HG03460 (cell line): ENCODE results near the gene CELSR2.
A peak's percentile ranks its signal among the peaks of the same experiment; 100 is the strongest.

ENCODE experiments used
- ATAC-seq: cut with Tn5 transposase; IDR thresholded peaks from one replicate; pipeline ENCODE4 v1.9.1; 2021; ENCODE audit not compliant: unreplicated experiment

Gene CELSR2

DNA sequence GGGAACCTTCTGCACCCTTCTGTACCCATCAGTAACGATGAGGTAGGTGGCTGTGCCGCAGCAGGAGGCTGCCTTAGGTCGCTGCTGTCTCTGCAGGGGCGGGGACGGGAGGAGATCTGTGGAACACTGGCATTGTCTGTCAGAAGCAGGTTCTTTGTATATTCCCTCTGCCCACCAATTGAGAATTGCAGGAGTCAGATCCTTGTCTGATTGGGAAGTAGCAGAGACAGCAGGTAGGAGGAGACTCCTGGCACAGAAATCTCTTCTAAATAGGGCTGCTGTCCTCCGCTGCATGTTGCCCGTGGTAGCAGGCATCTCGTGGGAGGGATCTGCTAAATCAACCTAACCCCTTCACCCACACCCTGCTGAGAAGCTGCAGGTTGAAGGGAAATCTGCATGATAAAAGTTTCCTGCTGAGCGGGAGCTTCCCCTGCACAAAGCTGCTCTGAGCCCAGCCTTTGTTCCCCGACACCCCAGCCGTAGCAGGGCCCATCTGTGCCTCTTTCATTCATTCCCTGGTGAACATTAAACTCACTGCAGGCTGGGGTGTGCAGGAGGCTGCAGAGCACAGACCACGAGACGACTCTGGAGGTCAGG, 19.7 kb upstream of the CELSR2 start:
- ATAC-seq = no peak

- no peak for ATAC-seq
These were observed 18.3 kb upstream of the CELSR2 start for GRCh38 chr1:109231066-109231465.

DNA sequence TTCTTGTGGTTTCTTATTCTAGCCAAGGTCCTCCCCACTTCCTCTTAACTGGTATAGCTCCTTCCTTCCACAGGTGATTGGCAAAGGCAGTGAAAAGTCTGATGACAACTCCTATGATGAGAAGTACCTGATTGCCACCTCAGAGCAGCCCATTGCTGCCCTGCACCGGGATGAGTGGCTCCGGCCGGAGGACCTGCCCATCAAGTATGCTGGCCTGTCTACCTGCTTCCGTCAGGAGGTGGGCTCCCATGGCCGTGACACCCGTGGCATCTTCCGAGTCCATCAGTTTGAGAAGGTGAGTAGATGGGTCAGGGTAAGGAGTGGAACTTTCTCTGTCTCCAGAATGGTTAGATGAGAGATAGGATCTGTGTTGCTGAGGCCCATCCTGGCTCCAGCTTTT, 14.2 kb upstream of the CELSR2 start:
- ATAC-seq = no peak

GRCh38 chr1:109237512-109237911, 11.8 kb upstream of the CELSR2 start:
- ATAC-seq = no peak

GRCh38 chr1:109238382-109238781, 11.0 kb upstream of the CELSR2 start:
- no peak for ATAC-seq

- no peak for ATAC-seq
These were observed 10.3 kb upstream of the CELSR2 start for GRCh38 chr1:109239047-109239408.

GRCh38 chr1:109239409-109240068, 9.8 kb upstream of the CELSR2 start:
- peak; percentile 58 for ATAC-seq

- no peak for ATAC-seq
These were observed 8.9 kb upstream of the CELSR2 start for GRCh38 chr1:109240158-109241152.

- no peak for ATAC-seq
These were observed 8.0 kb upstream of the CELSR2 start for GRCh38 chr1:109241344-109241743.

DNA sequence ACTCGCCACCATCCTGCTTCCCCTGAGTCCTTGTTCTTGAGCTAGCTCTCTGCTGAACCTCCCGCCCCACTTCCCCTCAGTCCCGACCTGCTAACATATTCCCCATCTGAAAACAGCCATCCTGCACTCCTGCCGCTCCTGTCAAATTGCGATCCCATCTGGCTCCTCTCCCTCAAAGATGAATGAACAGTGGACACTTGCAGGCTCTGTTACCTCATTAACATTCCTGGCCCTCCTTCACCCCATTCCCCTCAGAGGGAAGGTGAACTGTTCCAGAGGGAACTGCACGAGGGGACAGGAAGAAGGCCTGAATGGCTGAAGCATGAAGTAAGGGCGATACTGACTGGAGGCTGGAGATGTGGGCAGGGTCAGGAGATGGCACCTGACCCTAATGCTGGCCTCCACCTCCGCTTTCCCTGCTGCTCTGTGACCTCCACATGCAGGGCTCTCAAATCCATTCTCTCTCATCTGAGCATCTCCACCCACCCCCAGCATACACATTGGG, 7.4 kb upstream of the CELSR2 start:
- no peak for ATAC-seq

GRCh38 chr1:109242387-109242786, 7.0 kb upstream of the CELSR2 start:
- ATAC-seq = no peak

DNA sequence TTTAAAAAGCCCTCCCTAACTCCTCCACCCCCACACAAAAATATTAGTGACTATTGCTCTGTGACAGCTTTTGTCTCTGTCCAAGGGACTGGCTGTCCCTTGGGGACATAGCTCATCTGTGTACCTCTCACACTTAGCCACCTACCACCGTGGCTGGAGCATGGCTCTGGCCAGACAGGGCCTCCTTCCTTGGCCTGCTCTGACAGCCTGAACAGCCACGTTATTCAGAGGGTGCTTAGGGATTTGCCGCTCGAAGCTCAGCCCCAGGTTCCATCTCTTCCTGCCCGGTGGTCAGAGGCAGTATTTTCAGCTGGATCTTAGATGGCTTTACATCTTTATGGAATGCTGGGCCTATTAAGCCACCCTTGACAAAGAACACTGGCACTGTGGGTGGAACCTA, 6.1 kb upstream of the CELSR2 start:
- ATAC-seq = no peak

- ATAC-seq = no peak
These were observed 5.3 kb upstream of the CELSR2 start for GRCh38 chr1:109243860-109244552.

GRCh38 chr1:109246141-109246551, 3.2 kb upstream of the CELSR2 start:
- no peak for ATAC-seq

DNA sequence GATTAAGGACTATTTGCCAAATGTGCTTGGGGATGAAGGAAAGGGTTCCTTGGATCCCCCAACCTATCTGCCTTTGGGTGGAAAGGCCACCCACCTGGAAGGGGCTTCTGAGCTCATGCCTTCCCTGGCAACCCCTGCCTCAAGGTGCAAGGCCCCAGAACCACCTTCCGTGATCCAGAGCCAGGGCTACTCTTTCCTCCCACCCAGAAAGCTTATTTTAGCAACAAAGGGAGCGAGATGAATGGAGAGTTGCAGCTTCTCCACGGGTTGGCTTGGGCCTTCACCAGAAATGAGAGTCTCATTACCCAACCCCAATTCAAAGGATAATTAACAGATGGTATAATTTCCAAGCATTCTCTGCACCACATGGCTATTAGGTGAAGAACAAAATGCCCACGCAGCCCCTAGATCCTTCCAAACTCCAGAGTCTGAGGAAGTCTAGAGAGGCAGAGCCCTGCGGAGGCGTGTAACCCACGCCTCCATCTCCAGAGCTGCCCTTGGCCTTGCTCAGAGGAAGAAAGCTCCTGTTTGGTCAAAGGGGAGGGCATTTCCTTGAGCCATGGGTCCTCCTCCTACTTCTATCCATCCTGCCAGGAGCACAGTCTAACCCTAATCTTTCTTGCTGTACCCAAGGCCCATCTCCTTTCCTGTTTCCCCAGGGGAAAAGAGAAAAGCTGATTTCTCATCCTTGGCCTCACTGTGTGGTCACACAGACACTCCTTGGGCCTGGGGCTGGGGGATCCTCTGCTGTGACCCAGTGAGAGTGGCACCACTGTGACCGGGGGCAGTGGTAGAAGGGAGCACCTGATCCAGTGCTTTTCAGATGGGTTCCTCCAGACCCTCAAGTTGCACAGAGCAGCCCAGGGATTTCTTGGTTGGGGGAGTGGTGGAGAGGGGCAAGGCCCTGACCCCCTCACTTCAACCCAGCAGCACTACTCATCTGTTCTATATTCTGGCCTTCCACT, 1.7 kb upstream of the CELSR2 start:
- no peak for ATAC-seq

DNA sequence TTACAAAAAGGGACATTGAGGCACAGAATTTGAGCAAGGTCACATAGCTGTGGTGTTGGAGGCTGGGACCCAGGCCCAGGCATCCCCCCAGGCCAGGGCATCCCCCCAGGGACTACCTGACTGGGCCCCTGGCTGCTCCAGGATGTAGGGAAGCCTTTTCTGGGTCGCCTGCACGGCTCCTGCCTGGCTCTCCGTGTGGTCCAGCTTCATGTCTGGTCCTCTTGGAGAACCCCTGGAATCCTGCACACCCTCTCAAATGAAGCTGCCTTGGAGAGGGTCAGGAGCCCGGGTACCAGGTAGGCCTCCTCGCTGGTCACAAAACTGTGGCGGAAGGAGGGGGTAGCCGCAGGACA, 919 bp upstream of the CELSR2 start:
- ATAC-seq = no peak

- peak; percentile 28 for ATAC-seq
These were observed 489 bp downstream of the CELSR2 start for GRCh38 chr1:109249654-109250401.

- ATAC-seq = no peak
These were observed 1.3 kb downstream of the CELSR2 start for GRCh38 chr1:109250454-109251276.
